Activated CD4-positive, alpha-beta T cell treated with anti-CD3 and anti-CD28 coated beads, Interleukin-2, amount 50 U/mL, for 1 hour (primary cell): Measurements from ENCODE around the gene CDC42BPB.
A peak's percentile ranks its signal among the peaks of the same experiment; 100 is the strongest.

ENCODE experiments used
- DNase-seq: peaks from one replicate; pipeline ENCODE4 v3.0.0-alpha.2; 2020

Gene CDC42BPB

DNA sequence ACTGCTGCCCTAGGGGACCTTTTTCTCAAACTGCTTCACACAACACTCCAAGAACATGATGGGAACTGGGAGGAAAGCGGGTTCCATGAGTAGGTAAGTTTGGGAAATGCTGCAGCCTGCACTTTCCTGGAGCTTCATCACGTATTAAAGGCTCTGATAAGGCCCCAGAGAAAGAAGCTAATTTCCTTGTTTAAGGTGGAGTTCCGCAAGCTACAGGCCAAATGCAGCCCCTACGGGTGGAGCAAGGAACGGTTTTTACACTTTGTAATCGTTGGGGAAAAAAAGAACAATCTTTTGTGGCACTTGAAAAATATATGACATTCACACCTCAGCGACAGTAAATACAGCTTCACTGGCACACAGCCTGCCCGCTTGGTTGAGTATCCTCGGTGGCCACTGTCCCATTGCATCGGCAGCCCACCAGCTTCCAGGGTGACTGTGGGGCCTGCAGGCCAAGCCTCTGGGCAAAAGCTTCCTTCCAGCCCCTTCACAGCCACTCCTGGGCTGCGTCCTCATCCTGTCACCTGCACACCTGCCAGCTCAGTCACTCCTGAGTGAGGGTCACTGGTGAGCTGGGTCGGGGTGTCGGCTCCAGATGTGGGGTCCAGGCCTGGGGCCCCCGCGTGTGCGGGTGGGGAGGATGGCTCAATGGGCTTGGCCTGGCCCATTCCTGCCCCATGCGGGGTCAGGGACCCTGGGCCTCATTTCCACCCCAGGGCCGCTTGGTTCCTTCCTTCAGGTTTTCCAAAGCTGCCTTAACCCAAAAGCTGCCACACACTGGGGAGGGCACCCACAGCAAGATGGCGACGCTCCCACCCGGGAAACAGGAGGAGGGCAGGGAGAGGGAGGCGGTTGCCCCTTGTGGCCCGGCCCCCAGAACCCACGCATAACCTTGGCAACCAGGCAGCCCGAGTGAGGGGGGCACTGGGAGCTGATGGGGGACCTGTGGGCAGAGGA lies 132.4 kb downstream of the CDC42BPB start:
- no peak for DNase-seq

DNA sequence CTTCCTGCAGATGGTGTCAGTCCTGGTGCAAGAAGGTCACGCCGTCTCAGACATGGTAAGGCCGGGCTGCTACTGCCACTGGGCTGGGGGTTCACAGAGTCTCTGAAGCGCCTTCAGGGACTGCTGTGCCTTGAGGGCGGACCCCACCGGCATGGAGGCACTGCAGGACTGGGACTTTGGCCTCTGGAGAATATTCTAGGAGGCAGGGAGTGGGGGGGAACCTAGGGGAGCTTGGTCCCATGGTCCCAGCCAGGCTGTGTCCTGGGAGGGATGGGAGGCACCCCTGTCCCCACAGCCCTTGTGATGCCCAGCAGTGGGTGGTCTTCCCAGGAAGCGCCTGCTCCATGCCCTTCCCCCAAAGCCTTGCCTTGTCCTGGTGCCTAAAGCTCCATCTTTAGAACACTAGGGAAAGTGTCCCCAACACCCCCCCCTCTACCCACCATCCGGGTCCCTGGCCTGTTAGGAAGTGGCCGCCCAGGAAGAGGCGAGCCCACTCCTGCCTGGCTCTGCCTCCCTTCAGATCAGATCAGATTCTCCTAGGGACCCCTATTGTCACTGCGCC lies 133.3 kb downstream of the CDC42BPB start:
- no peak for DNase-seq

DNA sequence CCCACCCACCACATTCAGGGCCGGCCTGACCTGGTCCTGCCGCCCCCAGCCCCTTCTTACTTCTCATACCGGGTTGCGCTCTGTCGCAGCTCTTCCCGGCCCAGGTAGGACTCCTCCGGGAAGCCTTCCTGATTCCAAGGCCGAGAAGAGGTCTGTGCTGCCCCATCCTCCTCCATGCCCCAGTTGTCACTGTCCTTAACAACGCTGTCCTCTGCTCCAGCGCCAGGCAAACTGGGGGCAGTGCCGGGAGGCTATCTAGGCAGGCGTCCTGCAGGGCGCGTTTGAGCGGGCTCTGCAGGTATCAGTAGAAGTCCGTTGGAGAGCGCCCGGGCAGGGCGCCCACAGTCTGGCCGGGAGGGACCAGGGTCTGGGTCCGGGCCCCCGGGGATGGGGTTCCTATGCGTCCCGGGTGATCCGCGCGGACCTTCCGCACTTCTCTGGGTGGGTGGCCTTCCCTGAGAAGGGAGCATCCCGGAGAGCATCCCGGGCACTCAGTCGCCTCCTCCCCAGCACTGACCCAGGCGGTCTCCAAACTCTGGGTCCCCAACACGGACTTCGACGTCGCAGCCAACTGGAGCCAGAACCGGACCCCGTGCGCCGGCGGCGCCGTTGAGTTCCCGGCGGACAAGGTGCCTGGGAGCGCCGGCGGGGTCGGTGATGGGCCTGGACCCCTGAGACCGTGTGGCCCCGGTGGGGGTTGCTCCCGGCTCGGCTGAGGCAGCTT lies 134.0 kb downstream of the CDC42BPB start:
- no peak for DNase-seq

DNA sequence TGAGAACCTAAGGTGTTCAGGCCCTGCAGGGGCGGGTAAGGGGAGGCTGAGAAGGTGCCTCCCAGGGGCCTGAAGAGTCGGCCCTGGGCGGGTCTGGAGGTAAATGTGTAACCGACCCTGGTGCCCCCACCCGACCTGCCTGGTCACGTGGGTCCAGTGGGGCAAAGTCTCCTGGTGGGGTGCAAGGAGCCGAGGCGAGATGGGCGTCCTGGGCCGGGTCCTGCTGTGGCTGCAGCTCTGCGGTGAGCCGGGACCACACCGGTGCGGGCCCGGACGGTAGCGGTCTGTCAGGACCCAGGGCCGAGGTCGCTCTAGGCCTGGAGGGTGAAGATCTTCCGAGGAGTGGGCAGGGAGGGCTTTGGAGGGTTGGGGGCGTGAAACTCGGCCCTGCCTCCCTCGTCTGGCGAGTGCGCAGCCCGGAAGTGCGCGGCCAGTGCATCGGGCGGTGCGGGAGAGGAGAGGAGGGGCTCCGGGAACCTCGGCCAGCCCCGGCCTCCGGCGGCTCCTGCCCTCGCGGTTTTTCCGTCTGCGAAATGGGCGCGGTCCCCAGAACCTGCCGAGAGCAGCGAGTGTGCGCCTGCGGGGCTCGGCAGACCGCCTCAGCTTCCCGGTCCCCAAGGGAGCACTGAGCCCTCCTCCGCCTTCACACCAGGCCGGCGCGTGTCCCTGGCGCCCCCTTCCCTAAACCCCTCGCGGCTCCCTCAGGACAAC lies 134.7 kb downstream of the CDC42BPB start, which contains the start of gene AMN:
AMN (plus strand) TSS at position 174 of the 711 bp plus-strand sequence; CDS start at position 200, 26 bp downstream.
- no peak for DNase-seq

DNA sequence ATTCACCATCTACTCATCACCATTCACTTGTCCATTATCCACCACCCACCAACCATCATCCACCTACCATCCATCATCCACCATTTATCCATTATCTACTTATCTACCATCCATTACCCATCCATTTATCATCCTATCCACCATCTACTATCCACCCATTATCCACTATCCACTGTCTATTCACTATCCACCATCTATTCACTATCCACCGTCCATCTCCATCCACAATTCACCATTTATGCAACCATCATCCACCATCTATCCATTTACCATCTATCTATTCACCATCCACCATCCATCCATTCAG lies 136.4 kb downstream of the CDC42BPB start:
- DNase-seq, result no peak

DNA sequence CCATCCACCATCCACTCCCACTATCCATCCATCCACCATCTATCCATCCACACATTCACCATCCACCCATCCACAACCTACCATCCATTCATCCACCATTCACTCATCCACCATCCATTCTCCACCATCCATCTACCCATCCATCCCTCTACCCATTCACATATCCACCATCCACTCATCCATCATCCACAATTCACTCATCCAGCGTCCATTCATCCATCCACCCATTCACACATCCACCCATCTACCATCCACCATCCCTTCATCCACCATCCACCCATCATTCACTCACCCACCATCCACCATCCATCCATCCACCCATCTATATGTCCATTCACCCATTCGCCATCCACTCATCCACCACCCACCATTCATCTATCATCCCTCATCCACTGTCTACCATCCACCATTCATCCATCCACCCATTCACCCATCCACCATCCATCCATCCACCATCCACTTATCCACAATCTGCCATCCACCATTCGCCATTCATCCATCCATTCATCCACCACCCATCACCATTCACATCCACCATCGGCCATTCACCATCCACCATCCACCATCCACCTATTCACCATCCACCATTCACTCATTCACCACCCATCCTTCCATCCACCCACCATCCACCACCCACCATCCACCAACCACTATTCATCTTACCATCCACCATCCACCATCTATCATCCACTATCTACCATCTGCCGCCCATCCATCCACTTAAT lies 136.9 kb downstream of the CDC42BPB start:
- no peak for DNase-seq

DNA sequence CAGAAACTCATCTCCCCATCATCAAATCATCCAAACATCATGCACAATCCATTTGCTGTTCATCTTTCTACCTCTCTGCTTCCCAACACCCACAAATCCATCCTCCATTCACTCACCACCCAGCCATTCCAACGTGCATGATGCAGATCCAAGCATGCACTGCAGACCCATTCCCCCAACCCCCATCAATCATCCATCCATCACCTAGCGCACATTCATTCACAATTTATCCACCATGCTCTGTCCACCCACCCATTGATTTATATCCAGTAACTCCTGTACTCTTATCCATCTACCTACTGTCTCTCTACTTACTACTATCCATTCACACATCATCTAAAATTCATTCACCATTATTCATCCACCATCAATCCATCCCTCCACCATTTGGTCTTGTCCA lies 138.9 kb downstream of the CDC42BPB start:
- no peak for DNase-seq

DNA sequence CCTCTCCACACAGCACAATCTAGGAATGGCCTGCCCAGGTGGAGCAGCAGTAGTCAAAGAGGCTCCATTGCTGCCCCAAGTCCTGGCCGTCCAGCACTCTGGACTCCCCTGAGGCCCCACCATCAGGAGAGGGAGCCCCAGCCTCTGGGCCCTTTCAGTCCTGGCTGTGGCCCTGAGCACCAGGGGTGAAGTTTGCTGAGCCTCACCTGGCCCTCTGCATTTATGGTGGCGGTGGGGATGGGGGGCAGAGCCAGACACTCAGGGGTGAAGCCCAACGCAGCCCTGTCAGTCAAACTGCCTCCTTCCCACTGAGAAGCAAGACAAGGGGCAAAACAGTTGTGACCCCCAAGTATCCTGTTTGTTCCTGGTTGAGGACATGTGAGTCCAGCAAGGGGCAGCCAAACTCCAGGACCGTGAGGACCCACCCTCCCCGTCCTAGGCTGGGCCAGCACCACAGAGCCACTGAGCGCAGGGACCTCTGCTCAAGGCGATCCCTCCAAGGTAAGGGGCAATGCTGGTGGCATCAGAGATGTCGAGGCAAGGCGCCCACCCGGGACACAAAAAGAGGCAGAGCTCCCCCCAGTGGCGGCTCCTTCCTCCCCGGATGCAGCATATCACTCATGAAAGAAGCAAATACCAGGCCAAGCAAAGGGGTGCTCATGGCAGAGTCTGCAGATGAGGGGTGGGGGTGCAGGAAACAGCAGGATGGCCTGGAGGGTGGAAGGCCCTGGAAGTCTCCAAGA lies 139.7 kb downstream of the CDC42BPB start:
- DNase-seq, result peak; percentile 54

DNA sequence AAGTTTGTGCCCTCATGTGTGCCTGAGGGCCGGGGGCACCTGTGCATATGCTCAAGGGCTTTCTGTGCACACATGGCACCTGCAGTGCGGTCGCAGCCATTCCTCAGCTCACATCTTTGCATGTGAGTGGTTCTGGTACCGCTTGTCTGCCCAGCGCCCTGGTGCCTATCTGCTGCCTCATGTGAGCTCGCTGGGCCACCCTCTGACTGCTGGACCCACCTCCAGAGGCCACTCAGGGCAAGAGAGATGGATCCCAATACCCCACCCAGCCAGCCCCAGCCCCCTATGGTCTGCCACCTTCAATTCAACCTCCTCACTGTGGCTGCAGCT lies 140.3 kb downstream of the CDC42BPB start:
- no peak for DNase-seq

DNA sequence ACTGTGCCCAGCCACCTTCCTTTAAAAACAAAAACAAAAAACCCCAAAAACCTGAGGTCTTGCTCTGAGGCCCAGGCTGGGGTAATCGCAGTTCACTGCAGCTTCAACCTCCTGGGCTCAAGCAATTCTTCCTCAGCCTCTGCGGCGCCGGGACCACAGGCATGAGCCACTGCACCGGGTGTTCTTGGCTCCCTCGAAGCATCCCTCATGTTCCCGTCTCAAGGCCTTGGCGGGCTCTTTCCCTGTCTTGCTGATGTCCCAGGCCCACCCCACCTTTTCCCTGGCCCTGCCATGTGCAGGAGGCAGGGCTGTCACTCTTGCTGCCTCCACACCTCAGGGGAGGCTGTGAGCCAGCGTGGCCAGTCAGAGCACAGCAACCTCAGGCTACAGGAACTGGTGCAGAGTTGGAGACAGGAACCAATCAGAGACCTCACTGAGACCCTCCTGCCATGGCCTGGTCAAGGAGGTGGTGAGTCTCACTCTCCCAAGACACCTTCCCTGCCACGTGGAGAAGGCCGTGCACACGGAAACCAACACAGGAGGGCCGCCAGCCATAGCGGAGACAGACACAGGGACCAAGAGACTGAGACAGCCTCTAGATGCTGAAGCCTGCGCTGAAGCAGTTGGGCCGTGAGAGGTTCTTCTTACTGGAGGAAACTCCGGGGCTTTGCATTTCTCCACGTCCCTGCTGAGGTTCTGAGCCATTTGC lies 140.8 kb downstream of the CDC42BPB start:
- no peak for DNase-seq

DNA sequence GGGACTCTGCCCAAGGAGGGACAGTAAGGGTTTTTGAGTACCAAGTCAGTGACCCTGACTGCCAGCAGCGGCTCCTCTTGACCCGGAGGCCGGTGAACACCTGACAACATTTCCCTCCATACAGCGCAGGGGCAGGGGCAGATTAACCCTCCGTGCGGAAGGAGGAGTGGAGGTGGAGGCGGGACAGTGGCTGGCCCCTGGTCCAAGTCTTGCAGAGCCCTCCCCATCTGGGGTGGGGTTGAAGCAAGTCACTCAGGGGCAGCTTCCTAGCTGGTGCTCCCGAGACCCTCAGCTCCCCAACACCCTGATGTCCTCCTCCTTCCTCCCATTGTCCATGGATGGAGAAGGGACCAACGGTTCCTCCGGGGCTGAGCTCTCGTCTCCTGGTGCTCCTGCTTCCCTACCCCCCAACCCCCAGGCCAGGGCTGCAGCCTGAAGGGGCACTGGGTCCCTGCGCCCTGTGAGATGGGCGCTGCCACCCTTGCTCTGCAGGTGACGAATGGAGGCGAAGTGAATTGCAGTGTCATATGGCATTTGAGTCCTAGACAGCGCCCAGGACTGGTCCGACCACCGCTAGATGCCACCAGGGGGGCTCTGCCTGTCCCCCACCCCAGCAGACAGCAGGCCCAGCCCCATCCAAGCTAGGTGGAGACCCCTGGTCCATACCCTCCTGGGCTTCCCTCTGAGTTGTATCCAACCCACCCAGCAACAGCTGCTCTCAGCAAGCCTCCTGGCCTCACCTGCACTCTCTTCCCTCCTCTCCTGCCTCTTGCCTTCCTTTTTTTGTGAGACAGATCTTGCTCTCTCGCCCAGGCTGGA lies 141.8 kb downstream of the CDC42BPB start:
- no peak for DNase-seq

DNA sequence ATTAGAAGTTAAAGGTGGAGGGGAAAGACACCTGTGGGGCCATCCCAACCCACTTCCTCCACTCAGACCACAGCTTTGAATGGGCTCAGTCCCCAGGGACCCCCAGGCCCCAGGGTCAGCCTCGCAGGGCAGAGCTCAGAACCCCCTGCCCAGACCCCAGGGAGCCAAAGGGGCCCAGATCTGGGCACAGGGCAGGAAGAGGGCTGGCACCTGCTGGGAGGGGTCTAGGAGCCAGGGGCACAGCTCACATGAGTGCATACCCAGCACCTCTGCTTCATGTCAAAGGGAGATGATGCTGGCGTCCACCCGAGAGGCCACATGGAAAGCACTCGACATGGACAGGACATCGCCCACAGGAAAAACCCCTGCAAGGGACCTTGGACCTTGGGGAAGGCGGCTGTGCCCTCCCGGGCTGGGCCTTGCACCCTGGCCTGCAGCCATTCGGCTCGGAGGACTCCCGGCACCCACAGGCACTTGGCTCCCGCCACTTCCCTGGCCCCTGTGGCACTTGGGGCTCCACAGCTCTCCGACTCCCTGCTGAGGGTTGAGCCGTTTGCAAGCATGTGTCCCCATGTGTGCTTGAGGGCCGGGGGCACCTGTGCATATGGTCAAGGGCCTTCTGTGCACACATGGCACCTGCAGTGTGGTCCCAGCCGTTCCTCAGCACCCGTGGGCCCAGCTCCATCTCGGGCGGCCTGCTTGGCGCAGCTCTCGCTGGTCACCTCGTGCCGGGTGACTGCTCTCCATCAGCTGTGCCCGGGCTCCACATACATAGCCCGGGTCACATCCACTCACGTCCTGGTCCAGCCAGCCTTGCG lies 142.7 kb downstream of the CDC42BPB start:
- no peak for DNase-seq

DNA sequence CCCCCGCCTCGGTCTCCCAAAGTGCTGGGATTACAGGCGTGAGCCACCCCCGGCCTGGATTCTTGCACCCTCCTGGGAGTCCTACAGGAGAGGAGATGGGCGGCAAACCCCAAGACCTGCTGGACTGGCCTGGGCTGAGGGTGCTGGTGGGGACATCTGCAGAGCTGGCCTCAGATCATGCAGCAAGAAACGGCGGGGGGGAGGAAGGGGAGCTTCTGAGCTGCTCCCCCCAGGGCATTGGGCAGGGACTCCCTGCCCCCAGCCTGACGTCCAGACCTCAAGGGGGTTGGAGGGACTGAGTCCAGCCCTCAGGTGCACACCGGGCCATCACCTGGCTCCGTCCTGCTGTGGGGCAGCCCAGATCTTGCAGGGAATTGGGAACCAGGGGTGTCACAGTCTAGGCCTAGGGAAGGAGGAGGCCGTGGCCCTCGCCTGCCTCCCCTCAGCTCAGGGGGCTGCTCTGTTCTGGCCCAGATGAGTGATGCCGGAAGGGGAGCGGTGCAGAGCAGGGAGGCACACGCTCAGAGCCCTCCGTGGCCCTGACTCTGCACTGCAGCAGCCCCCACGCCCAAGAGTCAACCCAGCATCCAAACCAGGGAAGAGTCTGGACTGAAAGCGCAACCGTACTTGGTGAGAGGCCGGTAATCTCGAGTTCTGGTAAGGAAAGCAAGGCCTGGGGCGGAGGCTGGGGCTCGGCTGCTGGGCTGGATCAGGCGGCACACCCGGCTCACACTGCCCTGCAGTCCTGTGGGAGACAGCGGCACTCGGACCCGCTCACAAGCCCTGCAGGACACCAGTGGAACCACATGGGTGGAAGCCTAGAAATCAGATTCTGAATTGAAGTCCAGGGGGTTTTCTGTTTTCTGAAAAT lies 143.8 kb downstream of the CDC42BPB start:
- no peak for DNase-seq

DNA sequence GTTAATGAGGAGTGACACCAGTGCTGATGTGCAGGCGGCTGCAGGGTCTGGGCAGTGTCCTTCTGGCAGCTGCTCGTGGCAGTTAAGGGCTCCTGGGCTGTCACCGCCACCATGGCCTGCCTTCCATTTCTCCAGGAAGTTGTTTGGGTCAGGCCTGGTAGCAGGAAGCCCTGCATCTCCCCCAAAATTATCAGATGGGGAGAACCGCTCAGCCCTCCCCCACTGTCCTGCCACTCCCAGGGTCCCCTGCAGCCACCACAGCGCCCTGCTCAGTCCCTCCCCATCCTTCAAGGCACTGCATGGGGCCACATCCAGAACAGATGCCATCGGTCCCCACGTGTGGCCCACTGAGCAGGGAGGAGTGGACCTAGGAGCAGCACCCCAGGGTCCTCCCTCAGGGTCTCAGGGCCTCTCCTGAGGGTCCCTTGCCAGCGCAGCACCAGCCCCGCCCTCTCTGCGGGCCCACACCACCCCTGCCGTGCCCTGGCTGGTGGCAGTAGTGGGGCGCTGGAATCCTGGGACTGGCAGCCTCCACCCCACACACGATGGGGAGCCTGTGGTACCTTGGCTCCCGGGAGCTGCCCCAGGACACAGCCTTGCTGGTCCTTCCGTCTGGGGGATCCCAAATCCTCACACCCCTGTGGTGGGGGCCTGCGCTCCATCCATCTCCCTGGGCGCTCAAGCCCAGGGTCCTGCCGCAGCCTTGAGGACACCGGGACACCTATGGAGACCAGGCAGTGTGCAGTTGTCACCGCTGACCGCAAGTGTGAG lies 145.2 kb downstream of the CDC42BPB start:
- DNase-seq, result no peak

DNA sequence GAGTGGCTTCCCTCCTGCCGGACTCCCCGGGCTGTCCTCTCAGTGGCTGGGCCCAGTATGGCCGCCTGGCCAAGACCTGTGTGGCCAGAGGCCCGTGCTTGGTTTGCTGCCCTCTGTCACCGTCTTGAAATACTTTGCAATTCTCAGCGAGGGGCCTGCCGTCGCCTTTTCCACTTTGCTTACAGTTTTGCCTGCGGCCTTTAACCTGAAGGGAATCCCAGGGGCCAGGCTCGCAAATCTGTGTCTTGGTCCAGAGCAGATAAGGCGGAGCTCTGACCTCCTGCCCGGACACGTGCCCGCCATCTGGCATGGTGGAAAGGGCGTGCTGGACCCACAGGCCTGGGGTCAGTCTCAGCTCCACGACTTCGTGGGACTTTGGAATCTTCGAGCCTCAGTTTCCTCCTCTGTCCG lies 145.8 kb downstream of the CDC42BPB start:
- DNase-seq, result no peak

DNA sequence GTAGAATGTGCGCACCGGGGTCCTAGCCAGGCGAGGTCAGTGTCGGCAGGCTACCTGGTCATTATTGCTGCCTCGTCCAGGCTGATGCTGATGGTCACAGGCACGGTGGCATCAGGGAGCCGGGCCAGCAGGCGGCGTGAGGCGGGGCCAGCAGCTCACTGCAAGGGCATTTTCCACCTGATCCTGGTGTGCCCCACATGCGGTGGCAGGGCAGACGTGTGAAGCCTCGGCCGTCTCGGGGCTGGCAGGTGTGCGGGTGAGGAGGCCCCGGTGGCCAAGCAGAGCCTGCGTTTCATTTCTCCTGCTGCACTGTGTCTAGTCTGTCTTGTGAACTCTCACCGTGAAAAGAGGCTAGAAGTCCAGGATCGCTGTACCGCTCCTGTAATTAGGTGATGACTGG lies 146.9 kb downstream of the CDC42BPB start:
- DNase-seq, result no peak

DNA sequence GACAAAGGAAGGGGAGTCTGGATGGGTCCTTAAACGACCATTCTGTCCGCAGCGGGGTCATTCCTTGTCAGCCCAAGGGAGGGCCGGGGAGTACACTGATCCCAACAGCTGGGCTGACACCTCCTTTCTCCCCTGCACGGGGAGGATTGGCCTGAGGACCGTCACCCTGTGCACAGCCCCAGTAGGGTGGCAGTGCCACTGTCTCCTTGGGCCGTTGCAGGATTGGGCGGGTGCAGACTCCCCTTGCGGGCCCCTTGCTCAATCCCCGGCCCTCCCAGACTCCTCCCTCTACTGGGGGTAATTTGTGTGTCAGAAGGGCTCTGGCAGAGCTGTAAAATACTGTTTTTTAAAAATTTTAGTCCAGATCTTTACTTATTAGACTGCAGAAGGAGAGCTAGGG lies 147.4 kb downstream of the CDC42BPB start:
- DNase-seq, result no peak

DNA sequence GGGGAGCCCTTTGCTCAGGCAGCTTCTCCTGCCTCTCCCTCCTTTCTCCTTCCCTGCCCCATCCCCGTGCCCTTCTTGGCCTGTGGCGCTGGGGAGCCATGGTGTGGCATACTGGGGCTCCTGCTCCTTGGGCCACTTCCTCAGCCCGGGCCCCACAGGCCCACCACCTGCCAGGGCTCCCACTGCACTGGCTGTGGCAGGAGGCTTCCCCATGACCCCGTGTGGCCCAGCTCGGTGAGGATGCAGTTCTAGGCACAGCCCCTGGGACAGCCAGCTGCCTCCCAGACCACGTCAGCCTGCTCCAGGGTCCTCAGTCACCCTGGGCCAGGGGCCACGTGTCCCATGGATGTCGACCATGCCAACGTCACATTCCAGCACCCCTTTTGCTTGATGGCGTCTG lies 147.9 kb downstream of the CDC42BPB start:
- no peak for DNase-seq
